ENCODE results near the gene SDCCAG8. TPM values are rescaled to one million over a fixed set of nuclear protein-coding genes. Genes with fewer than 3 reads are reported as not detected.
A peak's percentile ranks its signal among the peaks of the same experiment; 100 is the strongest.

Gene SDCCAG8
- total and polyA plus RNA-seq, 2 experiments from 2014 or later, result 28.0 to 66.7 TPM

- Histone ChIP-seq H3K27me3 (ENCODE audit: insufficient read depth) (no peaks in the 10 kb centered on the region), H3K4me1 (ENCODE audit: insufficient read depth) (peaks cover 15% of the 10 kb centered on the region), H3K36me3 (ENCODE audit: insufficient read depth) (no peaks in the 10 kb centered on the region), H3K27ac (ENCODE audit: low read depth) (no peak overlapping the region), H3K79me2 (replicated peaks; ENCODE audit: insufficient read depth) (no peaks in the 10 kb centered on the region), H3F3A (replicated peaks; ENCODE audit: low read depth) (no peaks in the 10 kb centered on the region), H3K4me2 (no peak overlapping the region), H4K20me1 (replicated peaks; ENCODE audit: insufficient read depth) (no peaks in the 10 kb centered on the region), H2AFZ (no peak overlapping the region), H3K4me3 (no peak overlapping the region), H3K9me2 (ENCODE audit: insufficient read depth) (no peaks in the 10 kb centered on the region)
- no peaks in the 10 kb centered on the region for H3K36me3 Mint-ChIP-seq (ENCODE audit: low read depth)
- H3K9me3 Mint-ChIP-seq, result no peaks in the 10 kb centered on the region
- TF ChIP-seq EZH2phosphoT487 (IDR thresholded peaks at IDR 0.05; ENCODE audit: unreplicated experiment), result no peak
- TF ChIP-seq STAT1 (IDR thresholded peaks at IDR 0.05; ENCODE audit: unreplicated experiment), result no peak
- TF ChIP-seq CTCF (conservative IDR thresholded peaks at IDR 0.05; ENCODE audit: low read depth in 2 of 2), result no peak
- TF ChIP-seq ZNF331 (CRISPR knock-in tag; IDR thresholded peaks at IDR 0.05; ENCODE audit: low read depth), result no peak
- TF ChIP-seq, protein P1, sequence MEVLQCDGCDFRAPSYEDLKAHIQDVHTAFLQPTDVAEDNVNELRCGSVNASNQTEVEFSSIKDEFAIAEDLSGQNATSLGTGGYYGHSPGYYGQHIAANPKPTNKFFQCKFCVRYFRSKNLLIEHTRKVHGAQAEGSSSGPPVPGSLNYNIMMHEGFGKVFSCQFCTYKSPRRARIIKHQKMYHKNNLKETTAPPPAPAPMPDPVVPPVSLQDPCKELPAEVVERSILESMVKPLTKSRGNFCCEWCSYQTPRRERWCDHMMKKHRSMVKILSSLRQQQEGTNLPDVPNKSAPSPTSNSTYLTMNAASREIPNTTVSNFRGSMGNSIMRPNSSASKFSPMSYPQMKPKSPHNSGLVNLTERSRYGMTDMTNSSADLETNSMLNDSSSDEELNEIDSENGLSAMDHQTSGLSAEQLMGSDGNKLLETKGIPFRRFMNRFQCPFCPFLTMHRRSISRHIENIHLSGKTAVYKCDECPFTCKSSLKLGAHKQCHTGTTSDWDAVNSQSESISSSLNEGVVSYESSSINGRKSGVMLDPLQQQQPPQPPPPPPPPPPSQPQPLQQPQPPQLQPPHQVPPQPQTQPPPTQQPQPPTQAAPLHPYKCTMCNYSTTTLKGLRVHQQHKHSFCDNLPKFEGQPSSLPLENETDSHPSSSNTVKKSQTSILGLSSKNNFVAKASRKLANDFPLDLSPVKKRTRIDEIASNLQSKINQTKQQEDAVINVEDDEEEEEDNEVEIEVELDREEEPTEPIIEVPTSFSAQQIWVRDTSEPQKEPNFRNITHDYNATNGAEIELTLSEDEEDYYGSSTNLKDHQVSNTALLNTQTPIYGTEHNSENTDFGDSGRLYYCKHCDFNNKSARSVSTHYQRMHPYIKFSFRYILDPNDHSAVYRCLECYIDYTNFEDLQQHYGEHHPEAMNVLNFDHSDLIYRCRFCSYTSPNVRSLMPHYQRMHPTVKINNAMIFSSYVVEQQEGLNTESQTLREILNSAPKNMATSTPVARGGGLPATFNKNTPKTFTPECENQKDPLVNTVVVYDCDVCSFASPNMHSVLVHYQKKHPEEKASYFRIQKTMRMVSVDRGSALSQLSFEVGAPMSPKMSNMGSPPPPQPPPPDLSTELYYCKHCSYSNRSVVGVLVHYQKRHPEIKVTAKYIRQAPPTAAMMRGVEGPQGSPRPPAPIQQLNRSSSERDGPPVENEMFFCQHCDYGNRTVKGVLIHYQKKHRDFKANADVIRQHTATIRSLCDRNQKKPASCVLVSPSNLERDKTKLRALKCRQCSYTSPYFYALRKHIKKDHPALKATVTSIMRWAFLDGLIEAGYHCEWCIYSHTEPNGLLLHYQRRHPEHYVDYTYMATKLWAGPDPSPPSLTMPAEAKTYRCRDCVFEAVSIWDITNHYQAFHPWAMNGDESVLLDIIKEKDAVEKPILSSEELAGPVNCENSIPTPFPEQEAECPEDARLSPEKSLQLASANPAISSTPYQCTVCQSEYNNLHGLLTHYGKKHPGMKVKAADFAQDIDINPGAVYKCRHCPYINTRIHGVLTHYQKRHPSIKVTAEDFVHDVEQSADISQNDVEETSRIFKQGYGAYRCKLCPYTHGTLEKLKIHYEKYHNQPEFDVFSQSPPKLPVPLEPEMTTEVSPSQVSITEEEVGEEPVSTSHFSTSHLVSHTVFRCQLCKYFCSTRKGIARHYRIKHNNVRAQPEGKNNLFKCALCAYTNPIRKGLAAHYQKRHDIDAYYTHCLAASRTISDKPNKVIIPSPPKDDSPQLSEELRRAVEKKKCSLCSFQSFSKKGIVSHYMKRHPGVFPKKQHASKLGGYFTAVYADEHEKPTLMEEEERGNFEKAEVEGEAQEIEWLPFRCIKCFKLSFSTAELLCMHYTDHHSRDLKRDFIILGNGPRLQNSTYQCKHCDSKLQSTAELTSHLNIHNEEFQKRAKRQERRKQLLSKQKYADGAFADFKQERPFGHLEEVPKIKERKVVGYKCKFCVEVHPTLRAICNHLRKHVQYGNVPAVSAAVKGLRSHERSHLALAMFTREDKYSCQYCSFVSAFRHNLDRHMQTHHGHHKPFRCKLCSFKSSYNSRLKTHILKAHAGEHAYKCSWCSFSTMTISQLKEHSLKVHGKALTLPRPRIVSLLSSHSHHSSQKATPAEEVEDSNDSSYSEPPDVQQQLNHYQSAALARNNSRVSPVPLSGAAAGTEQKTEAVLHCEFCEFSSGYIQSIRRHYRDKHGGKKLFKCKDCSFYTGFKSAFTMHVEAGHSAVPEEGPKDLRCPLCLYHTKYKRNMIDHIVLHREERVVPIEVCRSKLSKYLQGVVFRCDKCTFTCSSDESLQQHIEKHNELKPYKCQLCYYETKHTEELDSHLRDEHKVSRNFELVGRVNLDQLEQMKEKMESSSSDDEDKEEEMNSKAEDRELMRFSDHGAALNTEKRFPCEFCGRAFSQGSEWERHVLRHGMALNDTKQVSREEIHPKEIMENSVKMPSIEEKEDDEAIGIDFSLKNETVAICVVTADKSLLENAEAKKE (CRISPR knock-in tag; IDR thresholded peaks at IDR 0.05), result no peak
- TF ChIP-seq NANOG (IDR thresholded peaks at IDR 0.05; ENCODE audit: borderline replicate concordance), result no peak
- TF ChIP-seq ETS1 (IDR thresholded peaks at IDR 0.05), result no peak
- no peak for TF ChIP-seq JUNB (IDR thresholded peaks at IDR 0.05; ENCODE audit: unreplicated experiment)
- TF ChIP-seq, protein P2, sequence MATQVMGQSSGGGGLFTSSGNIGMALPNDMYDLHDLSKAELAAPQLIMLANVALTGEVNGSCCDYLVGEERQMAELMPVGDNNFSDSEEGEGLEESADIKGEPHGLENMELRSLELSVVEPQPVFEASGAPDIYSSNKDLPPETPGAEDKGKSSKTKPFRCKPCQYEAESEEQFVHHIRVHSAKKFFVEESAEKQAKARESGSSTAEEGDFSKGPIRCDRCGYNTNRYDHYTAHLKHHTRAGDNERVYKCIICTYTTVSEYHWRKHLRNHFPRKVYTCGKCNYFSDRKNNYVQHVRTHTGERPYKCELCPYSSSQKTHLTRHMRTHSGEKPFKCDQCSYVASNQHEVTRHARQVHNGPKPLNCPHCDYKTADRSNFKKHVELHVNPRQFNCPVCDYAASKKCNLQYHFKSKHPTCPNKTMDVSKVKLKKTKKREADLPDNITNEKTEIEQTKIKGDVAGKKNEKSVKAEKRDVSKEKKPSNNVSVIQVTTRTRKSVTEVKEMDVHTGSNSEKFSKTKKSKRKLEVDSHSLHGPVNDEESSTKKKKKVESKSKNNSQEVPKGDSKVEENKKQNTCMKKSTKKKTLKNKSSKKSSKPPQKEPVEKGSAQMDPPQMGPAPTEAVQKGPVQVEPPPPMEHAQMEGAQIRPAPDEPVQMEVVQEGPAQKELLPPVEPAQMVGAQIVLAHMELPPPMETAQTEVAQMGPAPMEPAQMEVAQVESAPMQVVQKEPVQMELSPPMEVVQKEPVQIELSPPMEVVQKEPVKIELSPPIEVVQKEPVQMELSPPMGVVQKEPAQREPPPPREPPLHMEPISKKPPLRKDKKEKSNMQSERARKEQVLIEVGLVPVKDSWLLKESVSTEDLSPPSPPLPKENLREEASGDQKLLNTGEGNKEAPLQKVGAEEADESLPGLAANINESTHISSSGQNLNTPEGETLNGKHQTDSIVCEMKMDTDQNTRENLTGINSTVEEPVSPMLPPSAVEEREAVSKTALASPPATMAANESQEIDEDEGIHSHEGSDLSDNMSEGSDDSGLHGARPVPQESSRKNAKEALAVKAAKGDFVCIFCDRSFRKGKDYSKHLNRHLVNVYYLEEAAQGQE (IDR thresholded peaks at IDR 0.05; ENCODE audit: unreplicated experiment), result no peak
- no peak for TF ChIP-seq CREB1 (CRISPR knock-in tag; IDR thresholded peaks at IDR 0.05; ENCODE audit: low read depth)
- TF ChIP-seq EZH2 (IDR thresholded peaks at IDR 0.05; ENCODE audit: low read depth, unreplicated experiment), result no peak
- no peak for TF ChIP-seq POLR2AphosphoS5 (IDR thresholded peaks at IDR 0.05; ENCODE audit: low read depth)
- no peak for TF ChIP-seq ZNF114 (CRISPR knock-in tag; IDR thresholded peaks at IDR 0.05)
- no peak for DNase-seq (ENCODE audit: low spot score)
- H3K4me1 Mint-ChIP-seq, result peaks cover 23% of the 10 kb centered on the region
- no peaks in the 10 kb centered on the region for H3K27me3 Mint-ChIP-seq (ENCODE audit: insufficient read depth, low read depth, poor library complexity)
- ATAC-seq, result no peak
- H3K4me3 Mint-ChIP-seq, result no peak overlapping the region
- H3K27ac Mint-ChIP-seq, result peak overlapping the region; percentile 53
These were observed 166.5 kb downstream of the SDCCAG8 start for GRCh38 chr1:243422362-243422761.

All from GM23338 (cell line).